Activated CD4-positive, alpha-beta T cell treated with anti-CD3 and anti-CD28 coated beads, Interleukin-2, amount 50 U/mL, for 1 hour (primary cell): Measurements from ENCODE around the gene MMP23B.
"Not testable (repeated sequence)": the region's sequence is repeated elsewhere in the genome, so short reads cannot be mapped to it uniquely, and the experiment has no call there.

Source experiments
- DNase-seq: peaks from one replicate; pipeline ENCODE4 v3.0.0-alpha.2; 2020

MMP23B gene

DNA sequence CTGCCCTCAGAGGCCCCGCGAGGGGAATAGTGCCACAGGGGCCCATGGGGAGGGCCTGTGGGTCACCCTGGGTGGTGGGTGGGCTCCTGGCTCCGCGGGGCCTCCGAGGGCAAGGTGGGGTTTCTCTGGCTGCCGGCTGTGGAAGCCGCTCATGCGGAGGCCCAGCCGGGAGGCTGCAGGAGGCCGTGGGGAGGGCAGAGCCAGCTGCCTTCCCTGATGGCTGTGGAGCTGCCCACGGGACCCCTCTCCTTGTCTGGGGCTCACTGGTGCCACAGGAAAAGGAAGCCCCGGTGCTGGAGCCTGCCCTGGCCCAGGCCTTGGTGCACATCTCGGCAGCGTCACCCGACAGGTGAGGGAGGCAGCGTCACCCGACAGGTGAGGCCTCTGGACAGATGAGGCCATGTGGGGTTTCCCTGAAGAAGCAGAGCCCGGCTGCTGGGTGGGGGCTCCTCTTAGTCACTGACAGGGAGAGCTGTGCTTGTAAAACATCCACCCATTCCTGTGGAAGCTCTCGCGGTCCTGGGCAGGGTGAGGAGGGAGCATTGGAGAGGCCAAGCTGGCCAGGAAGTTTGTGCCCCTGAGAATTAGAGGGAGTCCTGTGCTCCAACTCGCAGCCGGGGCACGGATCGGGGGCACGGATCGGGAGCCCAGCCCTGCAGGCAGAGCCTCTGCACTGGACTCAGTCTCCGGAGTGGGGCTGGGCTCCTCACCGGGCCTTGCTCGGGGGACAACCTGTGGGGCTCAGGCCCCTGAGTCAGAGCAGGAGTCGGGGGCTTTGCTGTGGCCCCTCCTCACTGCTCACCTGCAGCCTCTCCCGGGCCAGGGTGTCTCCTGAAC is 10.6 kb upstream of the MMP23B start:
- DNase-seq, result no peak

- no peak for DNase-seq
These were observed 9.8 kb upstream of the MMP23B start for GRCh38 chr1:1622010-1622787.

DNA sequence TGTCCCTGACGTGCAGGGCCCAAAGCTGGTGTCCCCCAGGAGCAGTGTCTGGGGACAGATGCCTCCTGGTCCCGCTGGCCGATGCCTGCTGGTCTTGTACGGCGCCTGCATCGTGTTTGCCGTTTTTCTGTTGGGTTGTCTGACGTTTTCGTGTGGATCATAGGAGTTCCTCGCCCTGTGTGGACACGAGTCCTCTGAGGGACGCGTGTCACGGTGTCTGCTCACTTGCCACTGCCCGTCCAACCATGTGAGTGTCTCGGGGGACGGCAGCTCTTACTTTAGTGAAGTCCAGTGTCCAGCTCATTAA is 9.2 kb upstream of the MMP23B start:
- DNase-seq, result no peak

DNA sequence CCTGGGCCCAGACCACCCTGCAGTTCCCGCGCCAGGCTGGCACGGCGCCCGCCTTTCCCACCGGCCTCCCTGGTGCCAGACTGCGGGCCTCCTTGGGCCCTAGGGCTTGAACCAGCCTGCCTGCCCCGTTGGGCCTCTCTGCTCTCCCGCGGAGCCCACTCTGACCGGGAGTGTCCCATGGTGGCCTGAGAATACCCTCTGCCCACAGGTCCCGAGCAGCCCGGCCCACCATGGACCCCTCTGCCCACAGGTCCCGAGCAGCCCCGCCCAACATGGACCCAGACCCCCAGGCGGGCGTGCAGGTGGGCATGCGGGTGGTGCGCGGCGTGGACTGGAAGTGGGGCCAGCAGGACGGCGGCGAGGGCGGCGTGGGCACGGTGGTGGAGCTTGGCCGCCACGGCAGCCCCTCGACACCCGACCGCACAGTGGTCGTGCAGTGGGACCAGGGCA is 8.8 kb upstream of the MMP23B start:
- DNase-seq, result no peak

GRCh38 chr1:1623631-1624442 is 8.1 kb upstream of the MMP23B start:
- no peak for DNase-seq

DNA sequence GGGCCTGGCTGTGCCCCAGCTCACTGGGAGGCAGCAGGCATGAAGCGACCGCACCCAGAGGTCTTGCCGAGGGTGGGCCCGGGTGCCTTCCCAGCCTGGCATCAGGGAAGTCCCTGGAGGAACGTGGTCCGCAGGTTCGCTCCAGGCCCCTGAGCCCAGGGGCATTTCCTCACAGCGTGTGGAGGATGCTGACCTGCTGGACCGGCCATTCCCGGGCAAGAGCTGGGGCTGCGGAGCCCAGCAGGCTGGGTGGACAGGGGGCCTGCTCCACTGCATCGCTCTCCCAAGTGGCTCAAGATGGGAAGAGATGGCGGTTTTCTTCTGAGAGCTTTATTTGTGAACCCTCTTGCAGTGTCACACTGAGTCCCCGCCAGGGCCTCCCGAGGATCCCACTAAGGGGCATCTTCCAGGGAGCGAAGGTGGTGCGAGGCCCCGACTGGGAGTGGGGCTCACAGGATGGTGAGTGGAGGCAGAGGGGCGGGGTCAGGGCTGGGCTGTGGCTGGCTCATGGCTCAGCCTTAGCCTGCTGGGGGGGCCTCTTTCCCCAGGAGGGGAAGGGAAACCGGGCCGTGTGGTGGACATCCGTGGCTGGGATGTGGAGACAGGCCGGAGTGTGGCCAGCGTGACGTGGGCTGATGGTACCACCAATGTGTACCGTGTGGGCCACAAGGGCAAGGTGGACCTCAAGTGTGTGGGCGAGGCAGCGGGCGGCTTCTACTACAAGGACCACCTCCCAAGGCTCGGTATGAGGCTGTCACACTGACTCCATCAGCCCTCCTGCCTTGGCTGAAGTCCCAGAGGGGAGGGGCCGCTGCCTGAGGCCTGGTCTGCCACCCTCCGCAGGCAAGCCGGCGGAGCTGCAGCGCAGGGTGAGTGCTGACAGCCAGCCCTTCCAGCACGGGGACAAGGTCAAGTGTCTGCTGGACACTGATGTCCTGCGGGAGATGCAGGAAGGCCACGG is 7.2 kb upstream of the MMP23B start:
- no peak for DNase-seq

DNA sequence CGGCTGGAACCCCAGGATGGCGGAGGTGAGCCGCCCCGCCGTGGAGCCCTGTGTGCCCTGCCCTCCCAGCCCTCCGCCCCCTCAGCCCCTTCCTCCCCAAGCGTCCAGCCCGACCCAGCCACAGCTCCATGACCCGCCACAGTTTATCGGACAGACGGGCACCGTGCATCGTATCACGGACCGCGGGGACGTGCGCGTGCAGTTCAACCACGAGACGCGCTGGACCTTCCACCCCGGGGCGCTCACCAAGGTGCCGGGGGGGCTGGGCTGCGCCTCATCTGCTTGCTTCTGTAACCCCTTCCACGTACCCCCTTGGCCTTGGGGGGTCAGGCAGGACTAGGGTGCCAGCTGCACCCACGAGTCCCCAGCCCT is 6.6 kb upstream of the MMP23B start:
- no peak for DNase-seq

DNA sequence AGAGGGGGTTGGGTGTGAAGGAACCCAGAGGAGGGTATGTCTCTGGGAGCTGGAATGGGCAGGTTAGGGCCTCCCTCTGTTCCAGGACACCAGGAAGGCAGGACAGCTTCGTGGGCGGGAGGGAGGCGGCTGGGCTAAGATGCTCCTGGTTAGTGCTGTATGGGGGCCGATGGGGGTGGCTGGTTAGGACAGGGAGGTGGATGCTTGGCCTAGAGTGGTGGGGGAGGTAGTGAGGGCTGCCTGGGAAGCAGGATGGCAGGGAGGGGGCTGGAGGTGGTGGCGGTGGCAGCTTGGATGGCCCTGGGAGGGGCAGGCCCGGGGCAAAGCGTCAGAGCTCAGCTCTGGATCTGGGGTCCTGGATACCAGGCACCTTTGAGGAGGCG is 6.2 kb upstream of the MMP23B start:
- DNase-seq, result no peak

DNA sequence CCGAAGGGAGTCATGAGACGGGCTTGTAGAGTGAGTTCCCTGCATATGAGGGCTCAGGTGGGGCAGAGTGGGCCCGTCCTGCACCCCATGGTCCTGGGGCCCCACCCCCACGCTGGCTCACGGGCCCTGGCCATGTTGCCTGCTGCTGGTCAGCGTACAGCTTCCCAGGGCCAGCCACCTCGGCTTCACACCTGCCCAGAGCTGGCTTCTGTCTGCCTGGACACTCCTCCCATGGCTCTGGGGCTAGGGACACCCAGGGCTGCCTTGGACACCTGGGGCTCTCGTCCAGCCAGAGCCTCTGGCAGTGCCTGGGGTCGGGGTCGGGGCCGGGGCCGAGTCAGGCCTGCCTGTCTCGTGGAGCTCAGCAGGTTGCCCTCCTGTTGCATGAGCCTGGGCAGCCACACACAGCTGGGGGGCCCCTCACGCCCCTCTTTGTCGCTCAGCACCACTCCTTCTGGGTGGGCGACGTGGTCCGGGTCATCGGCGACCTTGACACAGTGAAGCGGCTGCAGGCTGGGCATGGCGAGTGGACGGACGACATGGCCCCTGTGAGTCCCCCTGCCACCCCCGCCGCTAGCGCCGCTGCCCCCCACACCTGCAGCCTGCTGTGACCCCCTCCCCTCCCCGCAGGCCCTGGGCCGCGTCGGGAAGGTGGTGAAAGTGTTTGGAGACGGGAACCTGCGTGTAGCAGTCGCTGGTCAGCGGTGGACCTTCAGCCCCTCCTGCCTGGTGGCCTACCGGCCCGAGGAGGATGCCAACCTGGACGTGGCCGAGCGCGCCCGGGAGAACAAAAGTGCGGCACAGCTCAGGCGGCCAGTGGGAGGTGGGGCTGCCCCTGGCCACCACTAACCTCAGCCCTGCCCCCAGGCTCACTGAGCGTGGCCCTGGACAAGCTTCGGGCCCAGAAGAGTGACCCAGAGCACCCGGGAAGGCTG is 5.5 kb upstream of the MMP23B start:
- no peak for DNase-seq

GRCh38 chr1:1627261-1627828 is 4.6 kb upstream of the MMP23B start:
- DNase-seq, result no peak

- no peak for DNase-seq
These were observed 3.9 kb upstream of the MMP23B start for GRCh38 chr1:1627829-1628753.

DNA sequence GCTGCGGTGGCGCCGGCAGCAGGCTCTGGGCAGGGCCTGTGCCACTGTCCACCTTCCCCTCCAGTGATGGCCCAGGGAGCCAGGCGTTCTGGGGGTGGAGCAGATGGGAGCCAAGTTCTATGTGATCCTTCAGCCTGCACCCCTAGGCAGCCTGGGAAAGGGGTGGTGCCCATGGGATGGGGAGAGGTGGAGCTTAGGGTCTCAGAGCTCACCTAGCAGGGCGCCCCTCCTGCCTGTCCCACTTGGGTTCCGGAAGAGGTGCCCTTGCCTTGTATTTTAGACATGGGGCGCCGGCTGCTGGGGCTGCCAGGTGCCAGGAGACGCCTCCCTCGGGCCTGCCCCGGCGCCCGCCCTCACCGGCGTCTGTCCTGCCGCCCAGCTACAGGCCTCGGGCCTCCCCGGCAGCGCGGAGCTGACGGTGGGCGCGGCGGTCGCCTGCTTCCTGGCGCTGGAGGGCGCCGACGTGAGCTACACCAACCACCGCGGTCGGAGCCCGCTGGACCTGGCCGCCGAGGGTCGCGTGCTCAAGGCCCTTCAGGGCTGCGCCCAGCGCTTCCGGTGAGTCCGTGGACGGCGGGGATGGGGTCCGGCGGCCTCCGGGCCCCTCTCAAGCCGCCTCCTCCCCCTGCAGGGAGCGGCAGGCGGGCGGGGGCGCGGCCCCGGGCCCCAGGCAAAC is 3.1 kb upstream of the MMP23B start:
- DNase-seq, result peak; percentile 35

DNA sequence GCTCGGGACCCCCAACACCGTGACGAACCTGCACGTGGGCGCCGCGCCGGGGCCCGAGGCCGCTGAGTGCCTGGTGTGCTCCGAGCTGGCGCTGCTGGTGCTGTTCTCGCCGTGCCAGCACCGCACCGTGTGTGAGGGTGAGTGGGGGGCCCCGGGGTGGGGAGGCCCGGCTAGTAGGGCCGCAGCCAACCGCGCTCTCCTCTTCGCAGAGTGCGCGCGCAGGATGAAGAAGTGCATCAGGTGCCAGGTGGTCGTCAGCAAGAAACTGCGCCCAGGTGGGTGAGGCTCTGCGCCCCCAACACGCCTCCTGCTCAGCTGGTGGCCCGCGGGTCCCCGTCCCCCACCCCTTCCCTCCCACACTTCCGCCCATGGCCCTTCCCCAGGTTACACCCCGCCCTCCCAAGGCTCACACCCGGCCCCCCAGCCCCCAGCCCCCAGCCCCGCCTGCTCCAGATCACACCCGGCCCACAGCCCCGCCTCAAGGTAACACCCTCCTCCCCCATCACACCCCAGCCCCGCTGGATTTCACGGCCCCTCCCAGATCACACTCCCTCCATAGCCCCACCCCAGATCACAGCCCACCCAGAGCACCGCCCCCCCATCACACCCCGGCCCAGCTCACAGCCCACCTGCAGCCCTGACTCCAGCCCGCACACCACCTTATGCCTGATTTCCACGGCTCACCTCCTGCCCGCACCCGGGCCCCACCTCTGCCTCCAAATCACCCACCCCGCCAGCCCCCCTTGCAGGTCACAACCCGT is 2.4 kb upstream of the MMP23B start:
- DNase-seq, result peak; percentile 64

DNA sequence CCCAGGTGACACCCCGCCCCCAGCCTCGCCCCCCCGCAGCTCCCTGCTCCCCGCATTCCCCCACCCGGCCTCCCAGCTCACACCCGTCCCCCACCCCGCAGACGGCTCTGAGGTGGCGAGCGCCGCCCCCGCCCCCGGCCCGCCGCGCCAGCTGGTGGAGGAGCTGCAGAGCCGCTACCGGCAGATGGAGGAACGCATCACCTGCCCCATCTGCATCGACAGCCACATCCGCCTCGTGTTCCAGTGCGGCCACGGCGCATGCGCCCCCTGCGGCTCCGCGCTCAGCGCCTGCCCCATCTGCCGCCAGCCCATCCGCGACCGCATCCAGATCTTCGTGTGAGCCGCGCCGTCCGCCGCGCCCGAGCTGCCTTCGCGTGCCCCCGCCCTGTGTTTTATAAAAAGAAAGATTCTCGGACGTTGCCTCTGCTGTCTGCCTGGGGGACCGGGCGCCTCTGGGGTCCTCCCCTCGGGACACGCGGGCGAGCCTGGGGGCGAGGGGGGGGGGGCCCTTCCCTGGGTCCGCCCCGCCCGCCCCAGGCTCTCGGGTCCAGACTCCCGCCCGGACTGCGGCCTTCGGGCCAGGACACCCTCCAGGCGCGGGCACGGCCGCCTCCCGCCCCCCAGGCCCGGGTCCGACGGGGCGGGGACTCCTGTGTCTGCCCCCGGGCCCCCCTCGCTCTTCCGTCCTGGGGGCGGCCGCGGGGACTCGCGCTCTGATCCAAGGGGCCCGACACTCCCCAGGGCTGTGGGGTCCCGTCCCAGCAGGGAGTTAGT is 1.6 kb upstream of the MMP23B start:
- DNase-seq, result peak; percentile 92

- DNase-seq, result no peak
These were observed 800 bp upstream of the MMP23B start for GRCh38 chr1:1630965-1631781.

GRCh38 chr1:1633409-1633808 is 1.4 kb downstream of the MMP23B start:
- not testable (repeated sequence) for DNase-seq

DNA sequence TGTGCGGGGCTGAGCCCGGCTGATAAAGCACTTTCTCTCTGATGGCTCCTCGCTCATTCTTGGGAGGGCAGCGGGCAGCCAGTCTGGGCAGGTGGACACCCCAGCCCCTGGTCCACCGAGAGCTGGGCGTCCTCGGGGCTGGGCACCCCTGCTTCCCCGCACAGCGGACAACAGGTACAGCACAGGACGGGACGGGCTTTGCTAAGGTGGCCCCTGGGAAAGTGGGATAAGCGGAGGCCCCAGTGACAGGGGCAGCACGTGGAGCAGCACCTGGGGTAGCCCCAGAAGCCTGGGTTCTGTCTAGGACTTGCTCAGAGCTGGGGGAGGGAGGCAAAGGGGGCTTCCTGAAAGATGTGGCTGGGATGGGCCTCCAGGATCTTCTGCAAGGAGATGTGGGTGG is 2.6 kb downstream of the MMP23B start:
- DNase-seq, result not testable (repeated sequence)
